Activated CD4-positive, alpha-beta T cell treated with anti-CD3 and anti-CD28 coated beads for 24 hours (primary cell): Measurements from ENCODE around the gene ZNF280A.
"Not testable (repeated sequence)": the region's sequence is repeated elsewhere in the genome, so short reads cannot be mapped to it uniquely, and the experiment has no call there.

Experiments
- DNase-seq, 2 donors: peaks; one replicate each; pipeline ENCODE4 v3.0.0-alpha.2; 2020; ENCODE audit warnings: low read depth in 2 of 2

Gene ZNF280A

DNA sequence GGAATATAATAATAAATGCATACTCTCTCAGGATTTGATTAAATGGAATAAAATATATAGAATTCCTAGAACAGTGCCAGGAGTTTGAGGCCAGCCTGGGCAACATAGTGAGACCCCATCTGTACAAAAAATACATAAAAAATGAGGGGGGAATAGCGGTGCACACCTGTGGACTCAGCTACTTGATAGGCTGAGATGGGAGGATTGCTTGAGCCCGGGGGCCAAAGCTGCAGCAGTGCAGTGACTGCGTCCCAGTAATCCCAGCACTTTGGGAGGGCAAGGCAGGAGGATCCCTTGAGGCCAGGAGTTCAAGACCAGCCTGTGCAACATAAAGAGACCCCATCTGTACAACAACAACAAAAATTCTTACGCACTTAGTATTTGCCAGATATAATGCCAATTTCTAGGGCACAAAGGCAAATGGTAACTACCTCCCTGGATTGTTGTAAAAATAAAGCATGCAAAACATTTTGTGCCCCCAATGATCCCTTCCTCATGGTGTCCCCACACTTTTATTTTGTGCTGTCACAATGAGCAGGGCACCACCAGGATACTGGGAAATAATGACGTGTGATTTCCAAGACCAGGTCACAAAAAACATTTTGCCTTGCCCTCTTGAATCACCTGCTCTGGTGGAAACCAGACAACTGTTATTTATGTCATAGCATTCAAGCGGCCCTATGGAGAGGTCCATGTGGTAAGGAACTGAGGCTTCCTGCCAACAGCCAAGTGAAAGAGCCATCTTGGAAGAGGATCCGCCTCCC is 18.3 kb upstream of the ZNF280A start:
- no peak for DNase-seq

DNA sequence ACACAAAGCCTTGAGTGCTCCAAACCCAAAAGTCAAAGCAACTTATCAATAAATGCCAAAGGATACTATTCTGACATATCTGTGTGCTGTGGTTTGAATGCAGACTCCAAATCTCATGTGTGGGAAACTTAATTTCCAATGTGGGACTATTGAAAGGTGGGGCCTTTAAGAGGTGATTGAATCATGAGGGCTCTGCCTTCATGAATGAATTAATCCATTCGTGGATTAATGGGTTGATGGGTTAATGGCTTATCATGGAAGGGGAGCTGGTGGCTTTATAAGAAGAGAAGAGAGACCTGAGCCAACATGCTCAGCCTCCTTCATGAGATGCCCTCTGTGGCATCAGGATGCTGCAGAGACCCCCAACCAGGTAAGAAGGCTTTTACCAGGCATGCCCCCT is 16.8 kb upstream of the ZNF280A start:
- no peak for DNase-seq

DNA sequence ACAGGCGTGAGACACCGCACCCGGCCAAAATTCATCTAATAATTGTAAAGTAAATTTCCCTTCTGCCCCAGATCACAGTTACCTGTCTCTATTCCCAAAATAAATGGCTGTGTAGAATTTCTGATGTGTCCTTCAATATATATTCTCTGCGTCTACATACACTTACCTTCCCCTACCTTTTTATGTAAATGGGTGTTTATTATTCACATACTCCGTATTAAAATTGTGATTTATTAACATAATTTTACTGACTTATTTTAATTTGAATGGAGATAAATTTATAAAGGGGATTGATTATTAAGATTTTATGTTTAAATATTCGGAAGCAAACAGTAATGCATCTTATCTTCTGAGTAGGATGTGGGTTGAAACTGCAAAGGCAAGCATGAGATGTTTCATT is 16.4 kb upstream of the ZNF280A start:
- DNase-seq: no peak

DNA sequence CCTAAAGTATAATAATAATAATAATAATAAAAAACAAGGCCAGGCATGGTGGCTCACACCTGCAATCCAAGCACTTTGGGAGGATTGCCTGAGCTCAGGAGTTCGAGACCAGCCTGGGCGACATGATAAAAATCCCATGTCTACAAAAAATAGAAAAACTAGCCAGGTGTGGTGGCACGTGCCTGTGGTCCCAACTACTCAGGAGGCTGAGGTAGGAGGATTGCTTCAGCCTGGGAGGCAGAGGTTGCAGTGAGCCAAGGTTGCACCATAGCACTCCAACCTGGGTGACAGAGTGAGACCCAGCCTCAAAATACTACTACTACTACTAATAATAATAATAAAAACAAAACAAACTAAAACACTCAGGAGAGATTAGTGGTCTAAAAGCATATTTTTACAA is 15.6 kb upstream of the ZNF280A start:
- DNase-seq: no peak

DNA sequence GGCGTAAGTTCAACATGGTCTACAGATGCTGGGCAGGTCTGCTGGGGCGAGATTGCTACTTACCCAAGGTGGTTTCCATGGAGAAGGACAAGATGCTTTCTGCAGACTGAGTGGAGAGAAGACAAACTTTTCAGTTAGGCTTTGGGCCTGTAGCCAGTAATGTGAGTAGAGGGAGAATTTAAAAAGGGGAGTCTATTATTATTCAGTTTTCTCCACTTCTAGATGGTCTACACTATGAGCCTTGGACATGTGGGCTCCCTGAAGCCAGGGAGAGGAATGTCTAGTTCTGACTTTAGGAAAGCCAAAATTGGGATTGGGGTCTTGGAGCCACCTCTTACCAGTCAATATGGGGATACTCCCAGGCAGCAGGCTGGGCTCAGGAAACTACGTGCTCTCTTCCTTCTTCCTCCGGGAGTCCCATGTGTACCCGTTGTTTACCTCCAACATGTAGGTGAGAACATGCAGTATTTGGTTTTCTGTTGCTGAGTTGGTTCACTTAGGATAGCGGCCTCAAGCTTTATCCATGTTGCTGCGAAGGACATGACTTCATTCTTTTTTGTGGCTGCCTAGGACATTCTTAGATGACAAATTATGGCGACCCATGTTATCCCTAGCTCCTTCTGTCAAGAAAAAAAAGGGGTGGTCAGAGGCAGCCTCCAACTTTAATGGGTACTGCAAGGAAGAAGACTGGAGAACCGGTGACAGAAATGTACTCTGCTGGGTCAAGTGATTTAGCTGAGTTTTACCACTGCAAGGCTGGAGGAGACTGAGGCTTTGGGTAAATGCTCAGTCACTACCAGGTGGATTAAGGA is 14.7 kb upstream of the ZNF280A start:
- no peak for DNase-seq

DNA sequence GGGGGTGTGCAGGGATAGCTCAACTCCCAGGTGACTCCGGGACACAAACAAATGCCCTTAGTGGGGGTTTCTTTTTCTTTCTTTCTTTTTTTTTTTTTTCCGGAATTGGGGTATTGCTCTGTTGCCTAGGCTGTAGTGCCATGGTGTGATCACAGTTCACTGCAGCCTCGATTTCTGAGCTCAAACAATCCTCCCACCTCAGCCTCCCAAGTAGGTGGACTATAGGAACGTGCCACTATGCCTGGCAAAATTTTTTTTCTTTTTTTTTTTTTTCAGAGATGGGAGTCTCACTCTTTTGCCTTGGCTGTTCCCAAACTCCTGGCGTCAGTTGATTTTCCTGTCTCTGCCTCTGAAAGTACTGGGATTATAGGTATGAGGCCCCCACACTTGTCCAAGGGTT is 13.8 kb upstream of the ZNF280A start:
- DNase-seq: no peak

DNA sequence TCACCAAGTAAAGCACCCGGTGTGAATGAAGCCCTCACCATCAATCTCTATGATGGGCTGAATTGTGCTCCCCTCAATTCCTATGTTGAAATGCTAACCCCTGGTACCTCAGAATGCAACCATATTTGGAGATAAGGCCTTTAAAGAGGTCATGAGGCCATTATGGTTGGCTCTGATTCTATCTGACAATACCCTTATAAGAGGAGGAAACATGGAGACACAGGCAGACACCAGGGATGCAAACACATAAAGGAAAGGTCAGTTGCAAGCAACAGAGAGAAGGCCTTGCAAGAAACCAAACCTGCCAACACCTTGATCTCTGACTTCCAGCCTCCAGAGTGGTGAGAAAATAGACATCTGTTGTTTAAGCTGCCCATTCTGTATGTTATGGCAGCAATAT is 13.3 kb upstream of the ZNF280A start:
- no peak for DNase-seq

DNA sequence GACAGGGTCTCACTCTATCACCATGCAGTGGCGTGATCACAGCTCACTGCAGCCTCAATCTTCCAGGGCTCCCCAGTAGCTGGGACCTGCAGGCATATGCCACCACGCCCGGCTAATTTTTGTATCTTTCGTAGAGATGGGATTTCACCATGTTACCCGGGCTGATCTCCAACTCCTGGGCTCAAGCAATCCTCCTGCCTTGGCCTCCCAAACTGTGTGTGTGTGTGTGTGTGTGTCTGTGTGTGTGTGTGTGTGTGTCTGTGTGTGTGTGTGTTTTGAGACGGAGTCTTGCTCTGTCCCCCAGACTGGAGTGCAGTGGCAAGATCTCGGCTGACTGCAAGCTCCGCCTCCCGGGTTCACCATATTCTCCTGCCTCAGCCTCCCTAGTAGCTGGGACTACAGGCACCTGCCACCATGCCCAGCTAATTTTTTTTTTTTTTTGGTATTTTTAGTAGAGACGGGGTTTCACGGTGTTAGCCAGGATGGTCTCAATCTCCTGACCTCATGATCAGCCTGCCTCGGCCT is 12.5 kb upstream of the ZNF280A start:
- not testable (repeated sequence) for DNase-seq

DNA sequence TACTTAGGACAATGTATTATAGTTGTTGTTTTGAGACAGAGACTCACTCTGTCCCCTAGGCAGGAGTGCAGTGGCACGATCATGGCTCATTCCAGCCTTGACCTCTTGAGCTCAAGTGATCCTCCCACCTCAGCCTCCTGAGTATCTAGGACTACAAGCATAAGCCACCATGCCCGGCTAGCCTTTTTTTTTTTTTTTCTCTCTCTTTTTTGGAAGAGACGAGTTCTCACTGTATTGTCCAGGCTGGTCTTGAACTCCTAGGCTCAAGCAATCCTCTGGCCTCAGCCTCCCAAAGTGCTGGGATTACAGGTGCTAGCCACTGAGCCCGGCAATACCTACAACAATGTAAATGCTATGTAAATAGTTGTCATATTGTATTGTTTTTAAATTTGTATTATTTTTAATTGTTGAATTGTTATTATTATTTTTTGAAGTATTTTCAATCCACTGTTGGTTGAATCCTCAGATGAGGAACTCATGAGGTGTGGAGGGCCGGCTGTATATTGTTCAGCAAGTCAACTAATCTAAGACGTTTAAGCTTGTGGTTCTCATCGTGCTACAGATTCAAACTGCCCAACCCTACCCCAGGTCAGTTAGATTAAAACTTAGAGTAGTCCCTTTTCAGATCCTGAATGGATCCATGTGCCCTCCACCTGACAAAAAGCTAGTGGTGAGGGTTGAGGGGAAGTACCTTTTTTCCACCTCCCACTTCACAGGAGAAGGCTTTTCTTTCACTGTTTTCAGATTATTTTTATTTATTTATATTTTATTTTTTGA is 11.9 kb upstream of the ZNF280A start:
- no peak for DNase-seq

DNA sequence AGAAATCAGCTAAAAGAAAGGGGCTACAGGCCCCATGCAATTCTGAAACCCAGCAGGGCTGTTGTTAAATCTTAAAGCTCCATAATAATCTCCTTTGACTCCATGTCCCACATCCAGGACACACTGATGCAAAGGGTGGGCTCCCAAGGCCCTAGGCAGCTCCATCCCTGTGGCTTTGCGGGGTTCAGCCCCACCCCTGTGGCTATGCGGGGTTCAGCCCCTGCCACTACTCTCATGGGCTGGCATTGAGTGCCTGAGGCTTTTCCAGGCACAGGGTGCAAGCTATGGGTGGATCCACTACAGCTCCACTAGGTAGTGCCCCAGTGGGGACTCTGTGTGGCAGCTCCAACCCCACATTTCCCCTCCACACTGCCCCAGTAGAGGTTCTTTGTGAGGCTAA is 8.7 kb upstream of the ZNF280A start:
- DNase-seq: no peak

DNA sequence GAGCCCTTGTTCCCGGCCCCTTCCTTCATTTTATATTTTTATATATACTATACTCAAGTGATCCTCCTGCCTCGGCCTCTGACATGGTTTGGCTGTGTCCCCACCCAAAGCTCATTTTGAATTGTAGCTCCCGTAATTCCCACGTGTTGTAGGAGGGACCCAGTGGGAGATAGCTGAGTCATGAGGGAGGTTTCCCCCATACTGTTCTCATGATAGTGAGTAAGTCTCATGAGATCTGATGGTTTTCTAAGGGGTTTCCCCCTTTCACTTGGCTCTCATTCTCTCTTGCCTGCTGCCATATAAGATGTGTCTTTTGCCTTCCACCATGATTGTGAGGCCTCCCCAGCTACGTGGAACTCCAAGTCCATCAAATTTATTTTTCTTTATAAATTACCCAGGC is 7.2 kb upstream of the ZNF280A start:
- no peak for DNase-seq

DNA sequence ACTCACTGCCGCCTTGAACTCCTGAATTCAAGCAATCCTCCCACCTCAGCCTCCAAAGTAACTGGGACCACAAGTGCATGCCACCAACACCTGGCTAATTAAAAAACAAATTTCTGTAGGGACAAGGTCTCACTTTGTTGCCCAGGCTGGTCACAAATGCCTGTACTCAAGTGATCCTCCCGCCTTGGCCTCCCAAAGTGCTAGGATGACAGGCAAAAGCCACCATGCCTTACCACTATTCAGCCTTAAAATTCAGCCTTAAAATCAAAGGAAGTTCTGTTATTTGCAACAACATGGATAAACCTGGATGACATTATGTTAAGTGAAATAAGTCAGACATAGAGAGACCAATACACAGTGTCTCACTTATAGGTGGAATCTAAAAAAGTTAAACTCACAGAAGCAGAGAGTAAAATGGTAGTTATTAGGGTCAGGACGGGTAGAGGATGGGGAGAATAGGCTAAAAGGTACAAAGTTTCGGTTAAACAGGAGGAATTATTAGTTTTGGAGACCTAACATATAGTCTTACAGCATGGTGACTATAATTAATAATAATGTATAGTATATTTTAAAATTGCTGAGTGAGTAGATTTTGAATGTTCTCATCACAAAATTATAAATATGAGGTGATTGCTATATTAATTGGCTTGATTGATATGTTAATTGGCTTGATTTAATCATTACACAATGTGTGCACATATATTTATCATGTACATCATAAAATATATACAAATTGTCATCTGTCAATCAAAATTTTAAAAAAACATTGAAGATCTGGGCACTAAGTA is 6.2 kb upstream of the ZNF280A start:
- DNase-seq: no peak

DNA sequence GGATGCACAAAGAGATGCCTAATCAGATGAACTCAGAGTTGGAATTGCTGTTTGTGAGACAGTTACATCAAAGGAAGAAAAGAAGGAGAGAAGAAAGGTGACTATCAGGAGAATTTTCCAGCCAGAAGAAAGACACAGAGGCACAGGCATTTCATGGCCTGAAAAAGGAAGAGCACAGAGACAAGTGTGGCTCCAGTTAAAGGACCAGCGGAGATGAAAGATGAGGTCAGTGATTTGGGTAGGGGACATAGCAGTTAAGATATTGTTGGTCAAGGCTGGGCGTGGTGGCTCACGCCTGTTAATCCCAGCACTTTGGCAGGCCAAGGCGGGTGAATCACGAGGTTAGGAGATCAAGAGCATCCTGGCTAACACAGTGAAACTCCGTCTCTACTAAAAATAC is 3.4 kb upstream of the ZNF280A start:
- DNase-seq: no peak

DNA sequence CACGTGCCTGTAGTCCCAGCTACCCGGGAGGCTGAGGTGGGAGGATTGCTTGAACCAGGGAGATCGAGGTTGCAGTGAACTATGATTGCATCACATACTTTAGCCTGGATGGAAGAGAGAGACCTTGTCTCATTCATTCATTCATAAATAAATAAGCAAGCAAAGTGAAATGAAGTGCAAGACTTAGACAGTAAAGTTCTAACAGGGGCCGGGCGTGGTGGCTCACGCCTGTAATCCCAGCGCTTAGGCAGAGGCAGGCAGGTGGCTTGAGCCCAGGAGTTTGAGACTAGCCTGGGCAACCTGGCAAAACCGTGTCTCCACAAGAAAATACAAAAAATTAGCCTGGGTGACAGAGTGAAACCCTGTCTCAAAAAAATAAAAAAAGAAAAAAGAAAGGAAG is 1.6 kb upstream of the ZNF280A start:
- no peak for DNase-seq

DNA sequence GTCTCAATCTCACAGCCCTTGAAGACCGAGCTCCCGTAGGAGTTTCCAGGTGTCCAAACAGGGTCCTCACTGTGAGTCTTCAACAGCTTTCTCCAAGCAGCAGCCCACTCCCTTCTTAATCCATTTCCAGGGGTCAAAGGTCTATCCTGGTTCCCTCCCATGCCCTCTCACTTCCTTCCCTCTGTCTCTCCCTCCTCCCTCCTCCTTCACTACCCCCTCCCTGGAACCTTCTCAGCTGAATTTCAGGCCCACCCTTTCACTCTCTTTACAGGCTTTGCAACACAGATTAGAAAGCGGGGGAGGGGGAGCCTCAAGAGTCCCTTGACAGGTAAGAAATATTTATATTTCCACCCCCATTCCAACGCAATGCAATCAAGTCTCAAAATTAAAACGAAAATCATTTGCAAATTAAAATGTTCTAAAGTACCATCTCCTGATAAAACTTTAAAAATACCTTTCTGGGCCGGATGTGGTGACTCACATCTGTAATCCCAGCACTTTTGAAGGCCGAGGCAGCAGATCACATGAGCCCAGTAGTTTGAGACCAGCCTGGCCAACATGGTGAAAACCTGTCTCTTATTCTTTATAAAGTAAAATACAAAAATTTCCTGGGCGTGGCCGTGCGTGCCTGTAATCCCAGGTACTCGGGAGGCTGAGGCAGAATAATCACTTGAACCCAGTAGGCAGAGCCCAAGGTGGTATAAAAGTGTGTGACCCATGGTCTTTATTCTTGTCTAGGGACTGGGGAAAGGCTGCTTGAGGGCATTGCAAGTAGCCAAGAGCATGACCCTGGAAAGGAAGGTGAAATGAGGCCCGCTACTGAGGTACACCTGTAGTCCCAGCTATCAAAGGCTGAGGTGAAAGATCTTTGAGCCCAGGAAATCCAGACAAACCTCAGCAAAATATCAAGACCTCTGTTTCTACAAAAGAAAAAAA is 865 bp upstream of the ZNF280A start:
- DNase-seq: no peak

DNA sequence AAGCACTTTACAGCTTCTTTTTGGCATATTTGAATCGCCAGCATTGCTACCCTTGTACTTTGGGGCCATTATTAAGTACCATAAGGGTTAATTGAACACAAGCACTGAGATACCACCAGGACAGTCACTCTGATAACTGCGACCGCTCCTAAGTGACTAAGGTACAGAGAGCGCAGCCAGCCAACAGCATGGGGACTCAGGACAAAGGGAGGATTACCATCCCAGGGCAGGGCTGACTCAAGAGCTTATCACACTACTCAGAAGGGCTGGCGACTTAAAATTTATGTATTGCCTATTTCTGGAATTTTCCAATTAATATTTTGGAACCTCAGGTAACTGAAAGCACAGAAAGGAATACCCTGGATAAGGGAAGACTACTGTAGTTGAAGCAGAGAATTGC is 479 bp downstream of the ZNF280A start:
- no peak for DNase-seq

DNA sequence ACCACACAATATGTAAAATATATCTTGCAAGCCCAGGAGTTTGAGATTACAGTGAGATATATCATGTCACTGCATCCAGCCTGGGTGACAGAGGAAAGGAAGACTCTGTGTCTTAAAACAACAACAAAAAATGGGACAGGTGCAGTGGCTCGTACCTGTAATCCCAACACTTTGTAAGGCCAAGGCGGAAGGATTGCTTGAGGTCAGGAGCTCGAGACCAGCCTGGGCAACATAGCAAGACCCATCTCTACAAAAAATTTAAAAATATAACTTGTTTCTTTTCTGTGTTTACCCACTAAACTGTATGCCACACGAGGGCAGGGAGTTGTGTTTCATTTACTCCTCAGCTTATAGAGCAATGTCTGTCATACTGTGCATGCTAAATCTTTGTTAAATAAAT is 3.1 kb downstream of the ZNF280A start:
- DNase-seq: no peak

DNA sequence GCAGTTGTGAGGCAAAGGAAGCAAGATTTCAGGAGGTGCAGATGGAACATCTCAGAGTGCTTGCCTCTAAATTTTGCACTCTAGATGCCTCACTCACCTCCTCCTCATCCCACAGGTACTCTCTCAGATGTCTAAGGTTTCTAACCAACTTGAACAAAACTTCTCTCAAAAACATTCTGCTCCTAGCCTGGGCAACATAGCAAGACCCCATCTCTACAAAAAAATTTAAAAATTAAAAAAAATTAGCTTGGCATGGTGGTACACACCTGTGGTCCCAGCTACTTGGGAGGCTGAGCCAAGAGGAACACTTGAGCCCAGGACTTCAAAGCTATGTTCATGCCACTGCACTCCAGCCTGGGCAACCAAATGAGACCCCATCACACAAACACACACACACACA is 4.2 kb downstream of the ZNF280A start:
- DNase-seq: no peak

DNA sequence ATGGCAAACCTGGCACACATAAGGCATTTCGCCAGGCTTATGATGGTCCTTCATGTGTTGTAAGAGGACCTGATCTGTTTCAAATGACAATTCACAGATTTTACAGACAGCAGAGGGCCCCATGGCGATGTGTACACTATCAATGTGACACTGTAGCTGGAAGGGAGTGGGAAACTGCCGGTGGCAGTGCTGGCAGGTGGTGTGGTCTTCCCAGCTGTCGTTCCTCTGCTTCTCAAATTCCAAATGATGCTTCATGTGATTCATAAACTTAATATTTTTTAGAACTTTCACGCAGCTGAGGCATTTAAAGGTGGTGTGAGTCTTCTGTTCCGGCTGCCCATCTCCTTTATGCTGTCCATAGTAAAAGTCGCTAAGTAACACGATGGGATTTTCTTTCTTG is 5.6 kb downstream of the ZNF280A start:
- not testable (repeated sequence) for DNase-seq

DNA sequence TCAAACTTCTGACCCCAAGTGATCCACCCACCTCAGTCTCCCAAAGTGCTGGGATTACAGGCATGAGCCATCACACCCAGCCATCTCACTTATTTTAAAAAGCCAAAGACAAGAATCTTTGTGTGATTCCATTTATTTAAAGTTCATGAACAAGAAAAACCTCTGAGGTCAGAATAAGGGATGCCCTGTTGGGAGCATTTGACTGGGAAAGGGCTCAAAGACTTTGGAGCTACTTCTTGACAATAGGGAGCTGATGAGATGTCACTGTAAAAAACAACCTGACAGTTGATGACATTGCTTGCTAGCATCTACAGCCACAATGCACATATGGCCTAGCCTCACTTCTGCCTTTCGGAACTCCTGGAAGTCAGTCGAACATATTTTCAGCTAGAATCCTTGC is 6.5 kb downstream of the ZNF280A start:
- no peak for DNase-seq
